ENCODE results near the gene WDR93.

DNA sequence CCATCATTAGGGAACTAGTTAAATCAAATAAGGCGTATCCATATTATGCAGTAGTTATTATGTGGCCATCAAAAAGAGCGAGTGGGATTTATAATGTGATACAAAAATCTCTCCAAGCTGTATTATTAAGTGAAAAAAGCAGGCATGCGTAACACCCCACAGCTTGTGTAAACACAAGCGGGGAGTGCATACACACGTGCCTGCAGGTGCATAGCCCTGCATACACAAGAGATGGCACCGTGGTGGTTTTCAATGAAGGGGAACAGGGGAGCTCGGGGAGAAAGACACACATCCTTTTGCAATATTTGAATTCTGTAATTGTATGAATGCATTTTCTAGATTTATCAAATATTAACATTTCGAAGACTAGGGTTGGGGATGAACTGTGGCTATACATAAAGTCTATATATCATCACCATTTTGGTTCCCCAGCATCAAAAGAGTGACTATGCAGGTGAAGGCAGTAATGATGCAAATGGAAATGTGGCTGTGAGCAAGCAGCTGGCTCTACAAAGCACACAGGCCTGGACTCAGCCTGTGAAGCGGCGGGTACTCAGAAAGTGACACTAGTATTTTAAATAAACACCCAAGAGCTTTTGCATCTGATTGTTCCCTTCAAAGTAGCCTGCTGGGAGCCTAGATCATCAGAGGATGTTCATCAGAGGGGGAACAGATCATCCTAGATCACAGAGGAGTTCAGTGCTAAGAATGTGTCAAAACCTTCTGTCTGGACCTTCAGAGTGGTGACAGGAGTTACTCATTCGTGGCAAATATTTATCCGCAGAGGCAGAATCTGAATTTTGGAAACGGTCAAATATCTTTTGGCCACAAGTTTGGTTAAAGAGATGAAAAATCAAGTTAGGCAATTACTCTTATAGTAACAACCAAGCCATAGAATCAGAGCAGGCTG, 25.9 kb upstream of the WDR93 start:
- TF ChIP-seq, protein P1, sequence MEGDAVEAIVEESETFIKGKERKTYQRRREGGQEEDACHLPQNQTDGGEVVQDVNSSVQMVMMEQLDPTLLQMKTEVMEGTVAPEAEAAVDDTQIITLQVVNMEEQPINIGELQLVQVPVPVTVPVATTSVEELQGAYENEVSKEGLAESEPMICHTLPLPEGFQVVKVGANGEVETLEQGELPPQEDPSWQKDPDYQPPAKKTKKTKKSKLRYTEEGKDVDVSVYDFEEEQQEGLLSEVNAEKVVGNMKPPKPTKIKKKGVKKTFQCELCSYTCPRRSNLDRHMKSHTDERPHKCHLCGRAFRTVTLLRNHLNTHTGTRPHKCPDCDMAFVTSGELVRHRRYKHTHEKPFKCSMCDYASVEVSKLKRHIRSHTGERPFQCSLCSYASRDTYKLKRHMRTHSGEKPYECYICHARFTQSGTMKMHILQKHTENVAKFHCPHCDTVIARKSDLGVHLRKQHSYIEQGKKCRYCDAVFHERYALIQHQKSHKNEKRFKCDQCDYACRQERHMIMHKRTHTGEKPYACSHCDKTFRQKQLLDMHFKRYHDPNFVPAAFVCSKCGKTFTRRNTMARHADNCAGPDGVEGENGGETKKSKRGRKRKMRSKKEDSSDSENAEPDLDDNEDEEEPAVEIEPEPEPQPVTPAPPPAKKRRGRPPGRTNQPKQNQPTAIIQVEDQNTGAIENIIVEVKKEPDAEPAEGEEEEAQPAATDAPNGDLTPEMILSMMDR (IDR thresholded peaks at IDR 0.05): no peak
- TF ChIP-seq EP300 (IDR thresholded peaks at IDR 0.05): no peak
